ENCODE results near the gene ANKS1A.
"Not testable (repeated sequence)": the region's sequence is repeated elsewhere in the genome, so short reads cannot be mapped to it uniquely, and the experiment has no call there.

ANKS1A gene

DNA sequence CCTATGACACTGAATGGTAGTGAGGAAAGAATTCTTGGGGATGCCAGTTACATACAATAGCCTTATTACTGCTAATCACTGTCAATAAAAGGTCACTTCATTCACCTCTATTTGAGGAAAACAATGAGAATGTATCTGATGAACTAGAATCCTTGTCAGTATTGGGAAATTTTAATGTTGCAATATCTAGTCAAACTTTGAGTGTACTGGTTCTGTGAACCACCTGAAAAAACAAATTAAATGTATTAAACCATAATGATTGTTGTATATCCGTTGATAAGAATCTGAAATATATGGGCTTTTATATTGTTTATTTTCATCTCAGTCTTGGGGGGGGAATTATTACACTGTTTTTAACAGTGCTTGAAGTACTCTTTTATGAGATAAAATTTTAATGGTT, 11.8 kb upstream of the ANKS1A start:
- H3K36me3 Mint-ChIP-seq (ENCODE audit: low read depth) = peaks cover 26% of the 10 kb centered on the region
- H3K4me3 Mint-ChIP-seq = no peak overlapping the region
- no peaks in the 10 kb centered on the region for H3K4me1 Mint-ChIP-seq
- H3K27me3 Mint-ChIP-seq (ENCODE audit: low read depth, poor library complexity) = no peaks in the 10 kb centered on the region
- no peak overlapping the region for H3K27ac Mint-ChIP-seq
- H3K9me3 Mint-ChIP-seq = no peaks in the 10 kb centered on the region
- TF ChIP-seq, protein P1, sequence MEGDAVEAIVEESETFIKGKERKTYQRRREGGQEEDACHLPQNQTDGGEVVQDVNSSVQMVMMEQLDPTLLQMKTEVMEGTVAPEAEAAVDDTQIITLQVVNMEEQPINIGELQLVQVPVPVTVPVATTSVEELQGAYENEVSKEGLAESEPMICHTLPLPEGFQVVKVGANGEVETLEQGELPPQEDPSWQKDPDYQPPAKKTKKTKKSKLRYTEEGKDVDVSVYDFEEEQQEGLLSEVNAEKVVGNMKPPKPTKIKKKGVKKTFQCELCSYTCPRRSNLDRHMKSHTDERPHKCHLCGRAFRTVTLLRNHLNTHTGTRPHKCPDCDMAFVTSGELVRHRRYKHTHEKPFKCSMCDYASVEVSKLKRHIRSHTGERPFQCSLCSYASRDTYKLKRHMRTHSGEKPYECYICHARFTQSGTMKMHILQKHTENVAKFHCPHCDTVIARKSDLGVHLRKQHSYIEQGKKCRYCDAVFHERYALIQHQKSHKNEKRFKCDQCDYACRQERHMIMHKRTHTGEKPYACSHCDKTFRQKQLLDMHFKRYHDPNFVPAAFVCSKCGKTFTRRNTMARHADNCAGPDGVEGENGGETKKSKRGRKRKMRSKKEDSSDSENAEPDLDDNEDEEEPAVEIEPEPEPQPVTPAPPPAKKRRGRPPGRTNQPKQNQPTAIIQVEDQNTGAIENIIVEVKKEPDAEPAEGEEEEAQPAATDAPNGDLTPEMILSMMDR (IDR thresholded peaks at IDR 0.05) = no peak
- no peak for DNase-seq

DNA sequence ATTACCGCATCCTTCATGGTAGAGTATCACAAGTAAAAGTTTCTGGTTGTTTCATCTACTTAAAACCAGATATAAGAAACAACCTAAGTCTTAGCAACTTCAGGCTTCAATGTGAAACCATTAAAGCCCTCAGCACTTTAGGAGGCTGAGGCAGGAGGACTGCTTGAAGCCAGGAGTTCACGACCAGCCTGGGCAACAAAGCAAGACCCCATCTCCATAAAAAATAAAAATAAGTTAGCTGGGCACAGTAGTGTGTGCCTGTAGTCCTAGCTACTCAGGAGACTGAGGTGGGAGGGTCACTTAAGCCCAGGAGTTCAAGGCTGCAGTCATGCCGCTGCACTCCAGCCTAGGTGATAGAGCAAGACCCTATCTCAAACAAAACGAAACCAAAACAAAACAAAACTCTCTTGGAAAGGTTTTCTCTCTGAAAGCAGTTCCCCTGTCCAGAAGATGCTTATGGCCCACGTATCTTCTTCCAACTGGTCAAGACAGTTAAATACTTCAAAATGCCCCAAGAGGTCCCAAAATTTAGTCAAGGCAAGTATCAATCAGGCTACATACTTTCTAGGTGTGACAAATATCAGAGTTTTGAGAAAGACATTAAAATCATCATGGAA, 11.1 kb upstream of the ANKS1A start:
- Mint-ChIP-seq H3K27me3 (ENCODE audit: low read depth, poor library complexity) (no peaks in the 10 kb centered on the region), H3K4me3 (no peak overlapping the region), H3K27ac (peak overlapping the region; percentile 27), H3K4me1 (no peaks in the 10 kb centered on the region), H3K9me3 (no peaks in the 10 kb centered on the region), H3K36me3 (ENCODE audit: low read depth) (peaks cover 30% of the 10 kb centered on the region)
- TF ChIP-seq, protein P1 (IDR thresholded peaks at IDR 0.05) = no peak
- no peak for DNase-seq

DNA sequence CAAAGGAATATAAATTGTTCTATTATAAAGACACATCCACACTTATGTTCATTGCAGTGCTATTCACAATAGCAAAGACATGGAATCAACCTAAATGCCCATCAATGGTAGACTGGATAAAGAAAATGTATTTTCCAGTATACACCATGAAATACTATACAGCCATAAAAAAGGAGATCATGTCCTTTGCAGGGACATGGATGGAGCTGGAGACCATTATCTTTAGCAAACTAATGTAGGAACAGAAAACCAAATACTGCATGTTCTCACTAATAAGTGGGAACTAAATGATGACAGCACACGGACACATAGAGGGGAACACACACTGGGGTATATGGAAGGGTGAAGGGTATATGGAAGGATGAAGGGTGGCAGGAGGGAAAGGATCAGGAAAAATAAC, 5.0 kb upstream of the ANKS1A start:
- H3K27ac Mint-ChIP-seq; H3K4me3 Mint-ChIP-seq; H3K9me3 Mint-ChIP-seq; H3K27me3 Mint-ChIP-seq (ENCODE audit: low read depth, poor library complexity); DNase-seq: not testable (repeated sequence)
- H3K4me1 Mint-ChIP-seq = peaks cover 29% of the 10 kb centered on the region
- peaks cover 39% of the 10 kb centered on the region for H3K36me3 Mint-ChIP-seq (ENCODE audit: low read depth)

DNA sequence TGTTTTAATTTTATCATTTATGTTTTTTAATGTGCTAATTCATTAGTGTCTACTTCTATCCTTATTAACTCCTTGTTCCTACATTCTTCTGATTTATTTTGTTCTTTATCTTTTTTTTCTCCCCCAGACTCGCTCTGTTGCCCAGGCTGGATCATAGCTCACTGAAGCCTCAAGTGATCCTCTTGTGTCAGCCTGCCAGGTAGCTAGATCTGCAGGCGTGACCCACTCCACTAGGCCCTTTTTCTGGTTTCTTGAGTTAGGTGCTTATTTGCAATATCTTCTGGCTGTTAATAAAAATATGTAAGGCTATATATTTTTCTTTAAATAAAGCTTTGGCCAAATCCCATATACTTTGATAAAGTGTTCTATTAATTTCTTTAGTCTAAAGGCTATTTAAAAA, 4.1 kb upstream of the ANKS1A start:
- peak overlapping the region; percentile 49 for H3K27ac Mint-ChIP-seq
- peaks cover 32% of the 10 kb centered on the region for H3K36me3 Mint-ChIP-seq (ENCODE audit: low read depth)
- DNase-seq = no peak
- TF ChIP-seq, protein P1 (IDR thresholded peaks at IDR 0.05) = no peak
- H3K4me1 Mint-ChIP-seq = peaks cover 32% of the 10 kb centered on the region
- no peaks in the 10 kb centered on the region for H3K9me3 Mint-ChIP-seq
- H3K27me3 Mint-ChIP-seq (ENCODE audit: low read depth, poor library complexity) = no peaks in the 10 kb centered on the region
- H3K4me3 Mint-ChIP-seq = peak overlapping the region; percentile 28

DNA sequence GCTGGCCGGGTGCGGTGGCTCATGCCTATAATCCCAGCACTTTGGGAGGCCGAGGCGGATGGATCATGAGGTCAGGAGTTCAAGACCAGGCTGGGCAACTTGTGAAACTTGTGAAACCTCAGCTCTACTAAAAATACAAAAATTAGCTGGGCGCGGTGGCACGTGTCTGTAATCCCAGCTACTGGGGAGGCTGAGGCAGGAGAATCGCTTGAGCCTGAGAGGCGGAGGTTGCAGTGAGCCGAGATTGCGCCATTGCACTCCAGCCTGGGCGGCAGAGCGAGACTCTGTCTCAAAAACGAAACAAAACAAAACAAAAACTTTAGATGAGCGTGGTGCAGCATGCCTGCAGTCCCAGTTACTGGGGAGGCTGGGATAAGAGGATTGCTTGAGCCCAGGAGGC, 3.2 kb upstream of the ANKS1A start:
- Mint-ChIP-seq H3K27ac (peak overlapping the region; percentile 49), H3K36me3 (ENCODE audit: low read depth) (peaks cover 31% of the 10 kb centered on the region), H3K4me3 (peak overlapping the region; percentile 70), H3K4me1 (peaks cover 40% of the 10 kb centered on the region)
- DNase-seq; H3K27me3 Mint-ChIP-seq (ENCODE audit: low read depth, poor library complexity); H3K9me3 Mint-ChIP-seq: not testable (repeated sequence)

DNA sequence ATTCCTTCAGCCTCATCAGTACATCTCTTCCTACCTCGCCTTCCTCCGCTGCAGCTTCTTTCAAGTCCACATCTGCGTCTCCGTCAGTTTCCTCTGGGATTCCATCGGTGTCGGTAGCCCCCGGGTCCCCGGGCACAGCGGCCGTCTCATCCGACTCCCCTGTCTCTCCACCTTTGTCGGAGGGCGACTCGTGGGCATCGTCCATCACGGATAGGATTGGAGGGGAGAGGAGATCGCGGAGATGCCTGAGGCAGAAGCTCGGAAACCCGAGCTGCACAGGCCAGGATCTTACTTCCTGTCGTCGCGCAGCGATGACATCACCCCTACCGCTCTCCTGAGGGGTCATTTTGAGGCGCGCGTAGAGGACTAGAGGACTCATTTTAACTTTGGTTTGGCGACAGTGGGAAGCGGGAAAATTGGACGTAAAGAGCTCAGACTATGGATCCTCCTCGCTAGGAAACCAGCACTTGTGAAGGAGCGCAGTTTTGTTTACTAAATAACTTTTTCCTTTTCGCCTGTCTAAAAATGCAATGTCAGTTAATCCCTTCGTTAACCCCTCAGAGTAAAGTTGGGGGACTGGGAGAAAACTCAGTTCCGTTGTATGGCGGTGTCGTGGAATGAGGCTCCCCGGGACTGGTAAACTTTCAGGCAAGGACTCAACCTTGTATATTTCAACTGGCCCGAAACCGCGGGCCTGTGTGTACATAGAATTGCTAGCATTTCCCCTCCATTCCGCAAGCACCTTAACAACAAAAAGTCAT, 1.1 kb upstream of the ANKS1A start, which contains the start of gene TAF11:
TSS of gene TAF11 (minus strand) at position 290 of the 761 bp plus-strand sequence. CDS start at position 205, 85 bp downstream.
- Mint-ChIP-seq H3K9me3 (no peaks in the 10 kb centered on the region), H3K4me1 (peaks cover 50% of the 10 kb centered on the region), H3K27ac (peak within 1 kb of the TSS; percentile 100), H3K27me3 (ENCODE audit: low read depth, poor library complexity) (no peaks in the 10 kb centered on the region), H3K36me3 (ENCODE audit: low read depth) (peaks cover 28% of the 10 kb centered on the region), H3K4me3 (peak within 1 kb of the TSS; percentile 100)
- TF ChIP-seq, protein P1 (IDR thresholded peaks at IDR 0.05) = no peak
- peak; percentile 90 for DNase-seq

GRCh38 chr6:34888514-34888856, 570 bp upstream of the ANKS1A start:
- H3K9me3 Mint-ChIP-seq = no peaks in the 10 kb centered on the region
- peak overlapping the region; percentile 100 for H3K4me3 Mint-ChIP-seq
- peak overlapping the region; percentile 100 for H3K27ac Mint-ChIP-seq

More at GRCh38 chr6:34888514-34888856, 570 bp upstream of the ANKS1A start:
- DNase-seq = no peak
- Mint-ChIP-seq H3K27me3 (ENCODE audit: low read depth, poor library complexity) (no peaks in the 10 kb centered on the region), H3K36me3 (ENCODE audit: low read depth) (peaks cover 22% of the 10 kb centered on the region), H3K4me1 (peaks cover 47% of the 10 kb centered on the region)
- TF ChIP-seq, protein P1 (IDR thresholded peaks at IDR 0.05) = no peak
